ENCODE data around the gene FOXP1.

Gene FOXP1

DNA sequence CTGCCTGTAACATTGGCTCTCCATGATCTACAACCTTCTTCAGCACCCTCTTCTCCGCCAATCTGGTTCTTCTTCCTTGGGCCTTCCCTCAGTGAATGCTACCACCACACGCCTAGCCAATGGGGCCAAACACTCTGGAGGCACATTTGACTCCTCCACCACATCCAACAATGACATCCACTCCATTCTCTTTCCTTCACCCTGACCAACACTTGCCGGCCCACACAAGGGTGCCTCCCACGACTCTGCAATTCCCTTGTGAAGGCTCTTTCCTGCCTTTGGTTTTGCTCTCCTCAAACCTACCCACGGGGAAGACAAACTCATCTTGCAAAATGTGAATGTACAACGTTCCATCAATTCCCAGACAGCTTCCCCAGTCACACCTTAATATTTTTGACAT is 263.8 kb downstream of the FOXP1 start:
- no peak for DNase-seq

DNA sequence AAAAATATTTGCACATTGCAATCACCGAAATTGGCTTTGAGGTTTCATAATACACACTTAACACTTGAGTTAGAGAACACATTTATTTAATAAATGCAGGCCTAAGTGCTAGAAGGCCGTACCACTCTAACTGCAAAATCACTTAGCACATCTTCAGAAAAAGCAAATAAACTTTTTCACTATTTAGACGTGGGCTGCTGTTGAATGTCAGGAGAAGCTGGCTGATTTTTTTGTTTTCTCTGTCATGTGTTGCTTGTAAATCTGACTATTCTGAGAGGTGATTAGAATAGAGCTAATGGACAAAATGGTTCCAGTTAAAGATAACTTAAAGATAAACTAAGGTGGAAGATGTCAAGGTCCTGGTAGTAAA is 265.1 kb downstream of the FOXP1 start:
- no peak for DNase-seq

DNA sequence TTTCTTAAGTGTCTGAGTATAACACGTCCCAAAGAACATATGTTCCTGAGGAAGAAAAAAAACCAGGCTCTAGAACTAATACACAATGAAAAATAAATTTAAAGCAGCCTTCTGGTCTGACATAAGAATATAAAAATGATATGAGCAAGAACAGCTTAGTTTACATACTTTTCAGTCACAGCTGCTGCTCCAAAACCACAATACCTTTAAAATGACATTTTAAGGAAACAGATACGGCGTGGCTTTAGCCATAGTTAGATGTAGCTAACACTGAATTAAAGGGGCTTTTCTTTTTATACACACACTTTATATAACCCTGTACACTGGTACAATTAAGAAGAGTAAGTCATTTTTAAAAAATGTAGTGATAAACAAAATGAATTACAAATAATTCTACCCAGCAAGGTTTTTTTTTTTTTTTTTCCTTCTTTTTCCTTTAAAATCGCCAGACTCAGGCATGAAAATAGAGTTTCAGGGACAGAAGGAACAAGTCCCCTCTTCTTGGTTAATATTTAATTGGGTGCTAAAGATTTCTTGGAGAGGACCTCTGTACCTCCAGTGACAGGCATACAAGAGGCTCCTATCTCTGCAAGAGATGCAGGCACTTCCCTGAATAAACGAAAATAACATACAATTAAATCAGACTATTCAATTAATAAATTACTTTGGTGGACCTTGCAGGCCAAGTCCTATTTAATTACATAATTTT is 265.6 kb downstream of the FOXP1 start:
- no peak for DNase-seq

DNA sequence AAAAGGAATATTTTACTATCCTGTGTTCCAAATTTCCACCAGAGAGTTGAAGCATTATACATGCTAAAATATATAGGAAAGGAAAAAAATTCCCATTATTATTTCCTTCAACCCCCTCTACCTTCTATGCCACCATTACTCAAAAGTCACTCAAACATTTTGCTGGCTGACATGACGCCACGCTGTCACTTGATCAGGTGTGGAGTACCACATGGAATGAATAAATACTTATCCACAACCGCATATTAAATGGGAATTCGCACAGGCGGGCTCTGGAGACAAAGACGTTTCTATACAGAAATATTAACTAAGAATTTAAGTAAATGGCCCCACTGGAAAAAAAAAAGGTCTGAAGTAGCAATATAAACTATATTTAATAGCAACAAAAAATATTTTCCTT is 266.4 kb downstream of the FOXP1 start:
- DNase-seq, result no peak

DNA sequence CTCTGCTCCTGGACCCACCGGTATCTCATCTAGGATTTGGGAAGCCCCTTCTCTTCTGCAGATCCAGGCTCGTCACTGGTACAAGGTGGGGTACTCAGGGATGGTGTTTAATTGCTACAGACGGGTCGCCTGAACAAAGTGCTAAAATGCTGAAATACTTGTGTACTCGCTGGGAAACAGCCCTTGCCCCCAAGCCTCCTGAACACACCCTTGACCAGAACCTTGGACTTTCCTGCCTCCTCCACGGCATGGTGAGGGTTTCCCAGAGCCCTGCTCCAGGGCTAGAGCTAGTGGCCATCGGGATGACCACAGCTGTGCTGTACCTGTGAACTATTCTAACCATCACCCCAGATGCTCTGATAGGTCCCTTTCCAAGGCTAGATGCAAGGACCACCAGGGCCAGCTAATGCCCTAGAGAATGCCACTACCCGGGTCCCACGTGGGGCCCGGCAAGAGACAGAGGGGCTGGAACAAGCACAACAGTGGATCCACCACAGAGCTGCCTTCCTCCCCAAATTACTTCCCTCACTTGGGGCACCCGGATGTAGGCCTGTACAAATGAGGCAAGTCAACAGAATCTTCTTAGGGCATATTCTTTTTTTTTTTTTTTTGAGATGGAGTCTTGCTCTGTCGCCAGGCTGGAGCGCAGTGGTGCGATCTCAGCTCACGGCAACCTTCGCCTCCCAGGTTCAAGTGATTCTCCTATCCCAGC is 267.3 kb downstream of the FOXP1 start:
- no peak for DNase-seq

DNA sequence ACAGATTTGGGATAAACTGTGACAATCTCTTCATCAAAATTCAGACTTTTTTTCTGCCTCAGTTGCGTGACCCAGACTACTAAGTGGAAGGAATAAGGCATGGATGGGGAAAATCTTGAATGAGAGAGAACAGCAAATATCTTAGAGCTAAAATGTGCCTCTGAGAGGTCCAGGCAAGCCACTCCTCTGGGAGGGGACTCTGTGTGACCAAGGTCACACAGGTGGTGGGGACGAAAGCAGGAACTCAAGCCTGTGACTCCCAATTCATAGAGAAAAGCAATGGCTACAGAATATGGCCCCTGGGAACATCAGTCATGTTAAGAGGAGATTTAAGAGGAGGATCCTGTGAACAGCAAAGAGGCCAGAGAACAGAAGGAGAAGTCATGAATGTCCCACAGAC is 268.1 kb downstream of the FOXP1 start:
- no peak for DNase-seq

DNA sequence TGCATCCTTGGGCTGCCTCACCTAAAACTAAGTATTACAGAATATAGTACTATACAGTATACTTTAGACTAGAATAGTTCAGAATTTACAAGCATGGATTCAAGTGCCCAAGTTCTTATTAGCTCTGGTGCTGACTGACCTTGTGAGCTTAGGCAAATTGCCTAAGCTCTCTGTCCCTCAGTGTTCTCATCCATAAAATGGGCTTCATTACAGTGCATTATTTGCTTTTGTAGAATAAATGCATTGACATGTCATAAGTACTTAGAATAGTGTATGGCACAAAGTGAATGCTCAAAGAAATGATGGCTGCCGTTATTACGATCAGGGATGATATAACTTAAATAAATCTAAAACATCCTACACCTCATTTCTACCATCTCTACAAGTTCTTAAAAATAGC is 269.7 kb downstream of the FOXP1 start:
- no peak for DNase-seq

DNA sequence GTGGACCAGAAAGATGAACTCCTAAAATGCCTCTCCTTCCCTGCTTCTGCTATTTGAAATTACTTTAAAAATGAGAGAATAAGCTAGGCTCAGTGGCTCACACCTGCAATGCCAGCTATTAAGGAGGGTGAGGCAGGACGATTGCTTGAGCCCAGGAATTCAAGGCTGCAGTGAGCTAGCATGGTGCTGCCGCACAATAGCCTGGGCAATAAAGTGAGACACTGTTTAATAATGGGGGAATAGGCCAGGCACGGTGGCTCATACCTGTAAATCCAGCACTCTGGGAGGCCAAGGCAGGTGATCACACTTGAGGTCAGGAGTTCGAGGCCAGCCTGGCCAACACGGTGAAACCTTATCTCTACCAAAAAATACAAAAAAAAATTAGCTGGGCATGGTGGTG is 271.1 kb downstream of the FOXP1 start:
- DNase-seq, result no peak

DNA sequence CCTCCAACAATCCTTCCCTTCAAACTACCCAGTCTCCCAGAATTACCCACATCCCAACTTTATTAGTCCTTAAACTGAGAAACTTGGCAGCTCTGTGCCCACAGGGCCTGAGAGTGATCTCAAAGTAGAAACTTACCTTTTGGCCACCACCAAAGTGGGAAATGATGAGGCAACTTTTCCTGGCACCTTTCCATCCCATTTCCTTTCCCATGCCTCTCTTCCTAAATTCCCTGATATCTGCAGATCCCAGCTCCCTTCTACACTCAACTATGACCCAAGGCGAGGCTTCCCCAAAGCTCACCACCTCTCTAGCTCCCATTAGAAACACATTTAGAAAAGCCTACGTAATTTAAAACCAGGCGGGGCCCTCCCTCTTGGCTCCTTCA is 271.9 kb downstream of the FOXP1 start:
- no peak for DNase-seq

DNA sequence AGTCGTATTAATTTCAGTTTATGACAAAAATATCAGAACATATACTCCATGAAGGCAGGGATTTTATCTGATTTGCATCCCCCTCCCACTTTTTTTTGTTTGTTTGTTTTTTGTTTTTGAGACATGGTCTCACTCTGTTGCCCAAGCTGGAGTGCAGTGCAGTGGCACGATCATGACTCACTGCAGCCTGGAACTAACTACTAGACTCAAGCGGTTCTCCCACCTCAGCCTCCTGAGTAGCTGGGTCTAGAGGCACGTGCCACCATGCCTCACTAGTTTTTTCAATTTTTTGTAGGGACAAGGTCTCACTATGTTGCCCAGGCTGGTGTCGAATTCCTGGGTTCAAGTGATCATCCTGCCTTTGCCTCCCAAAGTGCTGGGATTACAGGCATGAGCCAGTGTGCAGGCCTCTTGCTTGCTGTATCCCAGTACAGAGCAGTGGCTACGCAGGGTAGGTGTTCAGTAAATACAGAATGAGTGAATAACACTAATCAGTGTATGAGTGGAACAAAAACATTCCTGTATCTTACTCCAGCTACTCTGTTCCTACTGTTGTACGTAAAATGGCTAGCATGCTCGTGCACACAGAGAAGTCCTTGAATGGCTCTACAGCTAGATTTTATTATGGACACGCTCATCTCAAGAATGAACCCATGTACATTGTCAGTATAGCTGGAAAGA is 272.4 kb downstream of the FOXP1 start:
- DNase-seq, result no peak

DNA sequence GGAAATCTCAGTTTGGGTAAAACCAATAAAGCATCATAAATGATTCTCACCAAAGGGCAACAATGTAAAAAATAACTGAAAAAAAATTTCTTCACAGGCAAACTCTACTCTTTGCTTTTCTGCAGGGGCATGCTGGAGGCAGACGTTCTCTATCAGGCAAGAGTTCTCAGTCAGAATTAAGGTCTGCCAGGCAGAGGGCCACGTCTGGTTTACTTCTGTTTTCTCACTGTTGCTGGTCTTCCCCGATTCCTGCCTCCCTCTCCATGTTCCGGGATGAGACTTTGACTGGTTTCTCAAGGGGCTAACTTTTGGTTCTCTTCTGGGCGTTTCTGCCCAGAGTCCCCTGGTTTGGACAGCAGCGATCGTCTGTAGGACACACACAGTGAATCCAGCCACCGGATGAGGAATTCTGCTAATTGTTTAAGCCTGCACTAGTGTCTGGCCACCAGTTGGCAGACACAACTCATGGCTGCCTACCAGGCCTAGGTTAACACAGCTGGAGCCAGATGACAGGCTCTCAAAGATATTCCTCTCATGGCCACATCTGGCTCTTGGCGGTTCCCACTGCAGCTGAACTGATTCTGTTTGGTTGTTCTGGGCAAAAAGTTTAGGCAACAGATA is 273.1 kb downstream of the FOXP1 start:
- DNase-seq, result peak; percentile 64

DNA sequence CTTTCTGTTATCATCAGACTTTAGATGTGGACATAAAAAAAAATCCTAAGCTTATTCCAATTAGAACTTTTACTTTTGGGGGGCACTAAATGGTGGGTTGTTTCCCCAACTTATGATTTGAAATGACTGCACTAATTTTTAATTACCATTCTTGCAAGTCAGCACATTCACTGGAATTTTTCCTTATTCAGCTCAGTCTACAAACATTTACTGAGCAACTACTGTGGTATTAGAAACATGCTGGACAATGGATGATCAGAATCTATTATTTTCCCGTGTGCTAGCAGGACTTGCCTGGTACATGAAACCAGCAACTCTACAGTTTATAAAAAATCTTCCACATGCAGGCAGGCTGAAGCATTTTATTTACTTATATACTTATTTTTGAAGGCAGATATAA is 273.6 kb downstream of the FOXP1 start:
- DNase-seq, result no peak

DNA sequence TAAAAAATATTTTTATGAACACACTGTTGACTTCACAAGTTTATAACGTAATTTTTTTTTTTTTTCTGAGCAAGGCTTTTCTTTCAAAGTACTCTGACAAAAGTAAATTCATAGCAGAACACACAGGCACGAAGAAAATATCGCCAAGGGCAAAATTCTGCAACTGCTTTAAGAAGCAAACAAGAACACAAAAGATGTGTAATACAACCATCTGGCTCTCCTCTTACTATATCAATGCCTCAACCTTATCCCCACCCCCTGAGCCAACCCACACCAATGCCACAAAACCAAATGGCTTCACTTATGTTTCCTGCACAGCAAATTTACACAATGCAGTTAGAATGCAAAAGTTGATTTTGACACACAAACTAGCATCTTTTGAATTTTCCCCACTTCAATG is 274.2 kb downstream of the FOXP1 start:
- no peak for DNase-seq

DNA sequence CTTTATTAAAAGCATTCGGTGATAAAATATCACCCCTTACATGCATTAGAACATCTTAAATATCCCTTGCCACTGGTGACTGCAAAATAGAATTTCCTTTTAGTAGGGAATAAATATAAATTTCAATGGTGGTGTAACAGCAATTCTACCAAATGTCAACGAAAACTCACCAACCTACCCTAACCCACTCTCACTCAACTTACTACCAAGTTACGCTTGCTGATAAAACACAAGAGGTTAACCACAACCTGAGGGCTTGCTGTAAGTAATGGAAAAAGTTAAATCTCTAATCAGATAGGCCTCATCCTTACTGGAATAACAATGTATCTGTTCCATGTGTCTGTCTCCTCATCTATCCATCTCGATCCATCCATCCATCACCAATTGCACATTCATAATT is 274.7 kb downstream of the FOXP1 start:
- DNase-seq, result no peak

DNA sequence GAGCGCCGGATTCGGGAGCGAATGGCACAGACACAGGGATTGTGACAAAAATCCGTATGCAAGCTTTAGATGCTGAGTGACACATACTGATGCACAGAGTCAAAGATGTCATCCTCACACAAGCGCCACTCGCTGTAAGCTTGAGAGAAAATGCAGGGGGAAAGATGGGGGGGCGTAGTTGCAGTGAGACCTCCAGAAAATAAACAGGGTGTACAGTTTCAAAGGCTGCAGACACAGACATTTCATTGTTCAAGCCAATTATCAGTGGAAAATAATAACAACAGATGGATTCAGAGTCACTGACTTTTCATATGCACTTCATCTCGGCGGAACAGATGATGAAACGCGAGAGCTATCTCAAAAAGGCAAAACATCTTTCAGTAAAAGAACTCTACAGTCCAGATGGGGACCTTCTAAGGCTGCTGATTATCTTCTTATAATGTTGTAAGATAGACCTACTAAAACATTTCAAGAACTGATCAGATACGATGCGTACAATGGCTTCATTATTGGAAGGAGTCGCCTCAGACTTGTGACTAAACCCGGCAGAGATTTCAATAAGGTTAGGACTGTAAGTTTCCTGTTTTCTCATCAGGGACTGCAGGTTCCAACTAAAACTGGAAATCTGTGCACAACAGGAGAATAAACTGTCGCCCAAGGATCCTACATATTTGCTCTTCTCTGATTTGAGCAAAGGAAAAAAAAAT is 275.4 kb downstream of the FOXP1 start:
- DNase-seq, result no peak

DNA sequence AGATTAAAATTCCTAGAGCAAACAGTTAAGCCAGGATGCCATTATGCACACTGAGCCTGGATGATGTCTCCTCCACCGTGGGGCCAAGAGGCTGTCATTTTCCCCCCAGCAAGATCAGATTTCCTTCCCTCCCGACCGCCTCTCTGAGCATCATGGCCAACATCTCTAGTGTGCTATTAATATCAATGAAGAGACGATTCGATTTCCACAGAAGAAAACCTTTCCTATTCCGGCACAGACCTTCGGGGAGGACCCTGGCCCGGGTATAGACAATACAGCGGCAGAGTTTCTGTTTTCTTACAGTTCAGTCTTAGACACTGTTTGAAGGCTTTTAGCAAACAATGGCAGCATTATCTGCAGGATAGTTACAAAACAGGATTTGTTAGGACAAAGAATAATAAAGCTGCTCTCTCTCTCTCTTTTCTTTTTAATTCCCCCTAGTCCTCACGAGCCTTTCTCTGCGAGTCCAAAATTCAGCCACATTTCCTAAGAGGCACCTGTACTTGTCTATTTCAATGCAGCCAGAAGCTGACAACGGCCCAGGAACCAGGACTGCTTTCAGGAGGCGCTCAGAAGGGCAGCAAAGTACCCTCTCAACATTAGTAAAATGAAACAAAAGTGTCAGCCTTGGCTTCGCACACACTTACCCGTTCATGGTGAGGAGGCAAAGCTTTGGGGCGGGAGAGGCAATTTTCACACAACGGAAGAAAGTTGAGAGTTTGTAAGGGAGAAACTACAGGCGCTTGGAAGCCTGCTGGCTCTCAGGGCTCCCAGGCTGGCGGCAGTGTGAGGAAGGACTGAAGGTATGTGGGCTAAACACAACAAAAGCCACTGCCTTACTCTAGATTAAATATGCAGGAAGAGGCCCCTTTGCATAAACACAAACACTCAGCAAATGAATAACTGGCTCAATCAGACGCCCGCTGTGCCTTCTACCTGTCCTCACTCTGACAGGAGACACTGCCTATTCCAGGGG is 278.0 kb downstream of the FOXP1 start:
- peak; percentile 73 for DNase-seq

DNA sequence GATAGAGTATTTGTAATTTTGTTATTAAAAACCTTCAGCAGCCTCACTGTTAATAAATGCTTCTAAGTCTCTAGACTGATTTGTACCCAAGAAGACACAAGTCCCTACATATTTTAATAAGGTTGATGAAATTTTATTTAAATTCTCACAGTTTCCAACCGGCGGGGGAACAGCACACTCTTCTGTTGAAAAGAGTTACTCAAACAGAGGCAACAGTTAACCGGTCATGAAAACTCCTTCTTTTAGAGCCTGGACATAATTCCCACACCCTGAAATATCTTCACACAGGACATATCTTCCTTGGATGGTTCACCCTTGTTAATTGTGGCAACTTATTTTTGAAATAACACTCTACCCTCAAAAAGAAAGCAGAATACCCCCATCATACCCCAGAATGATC is 278.8 kb downstream of the FOXP1 start:
- peak; percentile 56 for DNase-seq

DNA sequence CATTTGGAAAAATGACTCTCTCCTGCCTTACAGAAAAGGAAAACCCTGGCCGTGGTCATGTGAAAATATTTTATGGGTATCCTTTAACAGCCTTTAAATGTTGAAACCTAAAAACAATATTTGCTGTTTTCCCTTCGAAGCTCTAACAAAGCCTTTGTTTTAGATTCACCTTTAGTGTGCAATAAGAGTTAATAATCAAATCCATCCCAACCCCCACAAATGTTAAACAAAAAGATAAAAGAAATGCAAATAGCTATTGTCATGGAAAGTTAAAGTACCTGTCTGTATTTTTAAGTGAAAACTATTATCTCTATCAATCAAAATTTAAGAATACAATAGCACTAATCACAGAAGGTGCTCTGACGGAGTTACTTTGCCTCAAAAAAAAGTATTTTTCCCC is 279.3 kb downstream of the FOXP1 start:
- DNase-seq, result no peak

DNA sequence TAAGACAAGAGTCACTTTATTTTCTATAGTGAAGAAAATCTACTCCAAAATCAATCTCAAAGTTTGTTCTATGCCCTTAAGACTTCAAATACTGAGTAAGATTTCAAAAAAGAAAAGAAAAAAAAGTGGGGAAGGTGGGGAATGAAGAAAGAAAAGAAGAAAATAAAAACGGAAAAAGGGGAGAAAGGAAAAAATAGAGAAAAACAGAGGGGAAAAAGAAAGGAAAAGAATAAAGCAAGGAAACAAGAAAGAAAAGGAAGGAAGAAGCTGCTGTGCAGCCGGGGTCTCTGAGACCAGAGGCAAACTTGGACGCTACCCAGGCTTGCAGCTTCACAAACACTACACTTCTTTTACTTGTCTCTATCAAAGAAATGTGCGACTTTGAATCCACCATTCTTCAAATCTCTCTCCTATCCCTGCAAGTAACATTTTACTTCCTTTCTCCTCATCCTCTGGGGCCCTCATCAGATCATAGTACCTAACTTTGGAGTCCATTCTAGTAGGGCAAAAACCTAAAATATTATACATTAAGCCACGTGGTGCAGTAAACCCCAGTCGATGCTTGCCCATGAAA is 279.8 kb downstream of the FOXP1 start:
- DNase-seq, result no peak

DNA sequence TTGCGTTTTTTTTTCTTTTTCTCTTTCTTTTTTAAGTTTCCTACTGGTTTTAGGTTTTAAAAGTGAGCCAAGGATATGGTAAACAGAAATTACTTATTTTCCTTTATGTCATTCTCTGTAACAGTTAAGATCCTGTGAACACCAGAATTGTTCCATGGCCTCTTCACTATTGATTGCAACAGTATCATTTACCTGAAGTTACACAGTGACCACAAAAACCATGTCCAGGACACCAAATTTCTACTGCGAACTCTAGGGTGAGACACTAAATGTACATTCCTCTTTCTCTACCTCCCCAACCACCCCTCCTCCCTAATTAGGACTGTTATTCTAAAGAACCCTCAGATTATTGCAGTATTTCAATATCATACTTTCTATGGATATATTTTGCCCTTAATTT is 280.9 kb downstream of the FOXP1 start:
- DNase-seq, result no peak

DNA sequence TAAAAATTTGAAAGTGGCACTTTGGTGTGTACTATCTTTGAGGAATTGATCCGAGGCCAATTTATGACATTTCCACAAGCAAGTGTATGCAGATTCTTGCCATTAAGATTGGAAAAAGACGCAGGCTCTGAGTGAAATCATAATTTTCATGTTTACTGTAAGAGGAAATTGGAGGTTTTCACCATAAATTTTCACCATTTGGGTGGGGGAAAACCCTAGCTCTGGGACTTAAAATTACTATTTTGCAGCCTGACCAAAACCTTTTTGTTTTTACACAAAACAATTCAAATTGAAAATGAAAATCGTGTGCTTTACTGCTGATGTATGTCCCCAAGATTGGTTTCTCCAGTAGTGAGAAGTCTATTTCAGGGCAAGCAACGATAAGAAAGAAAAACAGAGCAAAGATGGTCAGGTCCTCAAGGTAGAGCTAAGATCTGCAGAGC is 282.6 kb downstream of the FOXP1 start:
- no peak for DNase-seq

DNA sequence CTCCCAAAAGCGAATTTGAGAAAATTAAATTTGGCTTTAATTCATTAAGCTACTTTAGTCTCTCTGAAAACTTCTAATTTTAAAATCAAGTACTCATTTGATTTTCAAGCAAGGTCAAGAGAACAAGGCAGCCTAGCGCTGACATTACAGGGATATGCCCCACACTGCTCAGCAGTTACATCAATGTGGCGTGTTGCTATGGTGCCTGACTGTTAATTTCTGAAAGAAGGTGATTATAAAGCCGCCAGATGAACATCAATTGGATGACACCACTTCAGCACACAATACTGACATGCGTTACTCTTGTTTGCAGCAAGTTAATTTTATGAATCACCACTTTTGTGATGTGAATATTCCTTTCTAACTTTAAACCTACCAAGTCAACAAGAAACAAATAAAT is 284.4 kb downstream of the FOXP1 start:
- DNase-seq, result no peak

All from femur (tissue), 1 donor.